A673 (cell line): ENCODE data around the gene ETV4.

Source experiments
- CTCF ChIP-seq: fragments of 300-800, 200-600 bp; sonication (generic); conservative IDR thresholded peaks from 2 replicates; pipeline ENCODE4 v1.5.1; 2017; ENCODE audit warnings: low read depth, mild to moderate bottlenecking, antibody characterized with exemption, low read length, moderate library complexity, mixed read lengths
- EZH2 ChIP-seq: fragments of 200-600 bp; sonication (generic); IDR thresholded peaks from 2 replicates; pipeline ENCODE4 v1.6.1; 2017; ENCODE audit warnings: borderline replicate concordance, low read depth, mild to moderate bottlenecking, mixed read lengths, antibody characterized with exemption, low read length; ENCODE audit not compliant: poor library complexity, severe bottlenecking

GRCh38 chr17:43490621-43491020 is 55.5 kb downstream of the ETV4 start:
- TF ChIP-seq CTCF: no peak
- no peak for TF ChIP-seq EZH2
